Retinal pigment epithelial cell (primary cell): ENCODE results near the gene XRN1.

Experiments
- DNase-seq: peaks from one replicate; pipeline ENCODE4 v3.0.0-alpha.2; 2010; ENCODE audit warnings: low read depth
- H3K4me3 ChIP-seq: 2 replicates; pipeline ENCODE4 v1.5.1; 2011; ENCODE audit warnings: mild to moderate bottlenecking, low read length, control low read depth, moderate library complexity
- TF ChIP-seq, protein P1 (sequence below): conservative IDR thresholded peaks from 2 replicates; pipeline ENCODE4 v1.5.1; 2011; ENCODE audit warnings: low read depth, low read length, control low read depth, inconsistent platforms

XRN1 gene

DNA sequence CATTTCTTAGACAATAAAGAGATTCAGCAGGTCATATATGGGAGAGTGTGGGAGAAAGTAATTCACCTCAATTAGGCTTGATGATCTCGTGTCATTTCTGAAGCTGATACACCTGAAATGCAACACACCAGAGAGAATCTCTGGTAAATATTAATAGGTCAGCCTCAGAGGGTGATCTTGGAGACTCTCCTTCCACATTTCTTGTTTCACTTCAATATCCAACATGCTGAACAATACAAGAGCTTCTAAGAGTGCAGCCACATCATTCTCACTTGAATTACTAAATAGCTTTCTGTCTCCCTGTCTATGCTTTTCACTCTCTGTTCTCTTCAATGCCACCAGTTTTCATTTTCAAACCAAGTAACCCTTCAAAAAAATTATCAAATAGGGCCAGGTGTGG is 151.3 kb downstream of the XRN1 start:
- H3K4me3 ChIP-seq, result no peak overlapping the region
- TF ChIP-seq, protein P1, sequence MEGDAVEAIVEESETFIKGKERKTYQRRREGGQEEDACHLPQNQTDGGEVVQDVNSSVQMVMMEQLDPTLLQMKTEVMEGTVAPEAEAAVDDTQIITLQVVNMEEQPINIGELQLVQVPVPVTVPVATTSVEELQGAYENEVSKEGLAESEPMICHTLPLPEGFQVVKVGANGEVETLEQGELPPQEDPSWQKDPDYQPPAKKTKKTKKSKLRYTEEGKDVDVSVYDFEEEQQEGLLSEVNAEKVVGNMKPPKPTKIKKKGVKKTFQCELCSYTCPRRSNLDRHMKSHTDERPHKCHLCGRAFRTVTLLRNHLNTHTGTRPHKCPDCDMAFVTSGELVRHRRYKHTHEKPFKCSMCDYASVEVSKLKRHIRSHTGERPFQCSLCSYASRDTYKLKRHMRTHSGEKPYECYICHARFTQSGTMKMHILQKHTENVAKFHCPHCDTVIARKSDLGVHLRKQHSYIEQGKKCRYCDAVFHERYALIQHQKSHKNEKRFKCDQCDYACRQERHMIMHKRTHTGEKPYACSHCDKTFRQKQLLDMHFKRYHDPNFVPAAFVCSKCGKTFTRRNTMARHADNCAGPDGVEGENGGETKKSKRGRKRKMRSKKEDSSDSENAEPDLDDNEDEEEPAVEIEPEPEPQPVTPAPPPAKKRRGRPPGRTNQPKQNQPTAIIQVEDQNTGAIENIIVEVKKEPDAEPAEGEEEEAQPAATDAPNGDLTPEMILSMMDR, result no peak
- no peak for DNase-seq

DNA sequence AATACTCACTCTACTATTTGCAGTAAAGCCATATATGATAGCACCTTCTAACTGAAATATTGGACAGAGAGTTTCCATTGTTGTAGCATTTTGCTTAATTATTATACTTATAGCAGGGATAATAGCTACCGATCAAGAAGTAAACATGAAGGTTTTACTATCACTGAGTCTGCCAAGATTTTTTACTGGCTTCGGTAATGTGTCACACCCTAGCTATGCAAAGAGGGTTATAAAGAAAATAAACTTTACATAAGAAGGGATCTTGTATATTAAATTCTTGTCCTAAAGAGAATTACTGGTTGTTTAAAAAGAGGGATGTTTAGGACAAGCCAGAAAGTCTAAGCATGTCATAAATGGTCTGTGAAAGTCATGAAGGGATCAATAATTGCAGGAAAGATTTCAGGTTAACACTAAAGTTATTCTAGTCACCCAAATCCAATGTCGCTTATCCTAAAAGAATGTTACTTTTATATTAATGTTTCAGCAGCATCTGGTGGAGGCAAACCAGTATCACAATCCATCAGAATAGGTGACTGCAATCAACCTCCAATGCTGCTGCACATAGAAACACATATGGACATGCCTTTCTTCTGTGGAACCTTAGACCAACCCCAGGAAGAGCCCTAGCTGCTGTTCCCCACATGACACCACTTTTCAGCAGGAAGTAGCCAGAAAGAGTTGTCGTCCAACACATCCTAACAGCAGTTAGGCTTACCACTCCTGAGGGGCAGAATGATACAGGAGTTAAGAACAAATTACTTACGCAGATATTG is 159.8 kb downstream of the XRN1 start:
- DNase-seq, result no peak
- TF ChIP-seq, protein P1, result no peak
- no peak overlapping the region for H3K4me3 ChIP-seq

DNA sequence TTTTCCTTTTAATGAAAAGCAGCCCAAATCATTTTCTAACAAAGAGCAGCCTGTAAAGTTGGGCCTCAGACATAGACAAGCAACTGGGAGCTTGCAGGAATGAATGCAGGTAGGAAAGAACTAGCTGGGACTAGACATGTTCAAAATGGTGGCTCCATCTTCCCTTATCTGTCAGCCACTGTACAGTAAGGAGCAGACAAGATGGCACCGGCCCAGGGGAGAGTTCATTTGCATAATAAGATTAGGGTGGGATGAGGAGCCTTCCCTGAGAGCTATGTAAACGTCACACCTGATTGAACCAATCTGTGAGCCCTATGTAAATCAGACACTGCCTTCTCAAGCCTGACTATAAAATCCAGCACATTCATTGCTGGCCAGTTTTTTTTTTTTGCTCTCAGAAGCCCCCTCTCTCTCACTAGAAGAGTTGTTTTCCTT is 162.7 kb downstream of the XRN1 start:
- TF ChIP-seq, protein P1, result no peak
- no peak for DNase-seq
- no peak overlapping the region for H3K4me3 ChIP-seq

DNA sequence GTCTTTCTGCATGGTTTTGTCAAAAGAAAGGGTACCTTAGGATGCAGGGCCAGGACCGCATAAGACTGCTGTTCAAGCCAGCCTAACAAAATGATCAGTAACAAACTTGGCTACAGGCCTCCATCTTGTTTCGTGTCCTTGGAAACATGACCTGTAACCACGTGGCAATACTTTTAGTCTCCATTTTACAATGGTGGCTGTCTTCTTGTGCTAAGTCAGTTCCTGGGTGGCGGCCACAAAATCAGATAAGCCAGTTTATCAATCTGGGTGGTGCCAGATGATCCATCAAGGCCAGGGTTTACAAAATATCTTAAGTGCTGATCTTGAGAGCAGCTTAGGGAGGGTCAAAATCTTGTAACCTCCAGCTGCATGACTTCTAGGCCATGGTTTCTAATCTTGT is 165.3 kb downstream of the XRN1 start:
- TF ChIP-seq, protein P1, result no peak
- no peak overlapping the region for H3K4me3 ChIP-seq
- no peak for DNase-seq

DNA sequence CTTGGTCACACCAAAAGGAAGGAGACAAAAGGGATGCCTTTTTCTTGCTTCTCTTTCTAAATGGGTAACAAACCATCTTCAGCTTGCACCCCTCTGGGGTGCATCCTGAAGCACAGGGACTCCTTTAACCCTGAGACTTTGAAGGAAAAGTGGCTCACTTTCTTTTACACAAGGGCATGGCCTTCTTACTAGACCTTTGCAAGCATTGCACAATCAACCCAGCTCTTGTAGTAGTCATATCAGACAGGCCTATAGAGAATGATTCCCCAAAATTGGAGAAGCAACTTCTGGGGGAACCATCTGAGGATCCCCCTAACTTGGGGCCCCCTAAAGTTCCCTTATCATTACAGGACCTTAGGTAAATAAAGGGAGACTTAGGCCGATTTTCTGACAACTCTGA is 166.4 kb downstream of the XRN1 start:
- TF ChIP-seq, protein P1, result no peak
- no peak for DNase-seq

DNA sequence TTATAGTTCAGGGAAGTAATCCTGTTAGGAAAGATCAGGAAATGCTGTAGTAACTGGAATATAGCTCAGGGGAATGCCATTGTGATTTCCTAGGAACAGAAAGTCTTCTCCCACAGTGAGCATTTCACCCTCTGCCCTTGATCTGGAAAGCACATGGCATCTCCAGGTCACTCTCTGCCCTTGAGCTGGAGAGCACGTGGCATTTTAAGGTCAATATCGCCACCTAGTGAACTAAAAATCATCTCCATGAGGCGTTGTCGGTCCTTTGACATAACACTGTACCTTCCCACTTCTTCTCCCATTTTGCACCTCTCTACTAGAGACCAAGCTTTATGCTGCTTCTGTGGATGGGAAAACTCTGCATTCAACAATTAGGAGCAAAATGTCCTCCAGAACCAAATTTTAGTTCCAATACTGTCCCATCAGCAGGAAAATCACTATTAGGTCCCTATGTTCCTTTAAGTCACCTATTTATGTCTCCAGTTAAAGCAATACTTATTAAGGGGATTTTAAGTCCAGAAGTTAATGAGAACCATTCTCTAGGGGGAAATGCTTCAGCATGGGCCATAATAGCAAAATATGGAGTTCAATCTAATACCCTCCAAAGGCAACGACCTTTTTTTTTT is 167.8 kb downstream of the XRN1 start:
- TF ChIP-seq, protein P1, result peak; percentile 60
- H3K4me3 ChIP-seq, result no peak overlapping the region
- no peak for DNase-seq

More for the DNA sequence above, 166.4 kb downstream of the XRN1 start:
- H3K4me3 ChIP-seq, result no peak overlapping the region

DNA sequence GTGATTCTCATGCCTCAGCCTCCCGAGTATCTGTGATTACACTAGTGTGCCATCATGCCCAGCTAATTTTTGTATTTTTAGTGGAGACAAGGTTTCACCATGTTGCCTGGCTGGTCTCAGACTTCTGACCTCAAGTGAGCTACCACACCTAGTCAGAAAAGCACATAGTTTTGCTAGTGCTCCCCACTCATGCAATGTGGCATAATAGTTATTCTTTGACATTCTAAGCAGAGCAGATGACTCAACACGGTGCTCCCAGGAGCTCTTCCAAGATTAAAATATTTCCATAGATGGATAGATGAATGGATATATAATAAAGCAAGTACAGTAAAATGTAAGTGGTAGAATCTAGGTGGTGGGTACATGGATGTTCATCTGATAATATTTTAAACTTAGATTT is 169.4 kb downstream of the XRN1 start:
- no peak overlapping the region for H3K4me3 ChIP-seq
- DNase-seq, result no peak
- TF ChIP-seq, protein P1, result no peak
